A549 (cell line): Measurements from ENCODE around the gene TNS3. TPM values are rescaled to one million over a fixed set of nuclear protein-coding genes. Genes with fewer than 3 reads are reported as not detected.

ENCODE experiments used
- ATAC-seq, 2 experiments: fragments of 200-7000 bp in 1 of 2; fragments of >200 bp in 1 of 2; cut with Nextera tagmentation in 1 of 2; cut with Tn5 transposase in 1 of 2; 3 replicates each; pipeline versions ENCODE4 v1.8.0 to v1.9.1; 2018 to 2020; ENCODE audit warnings: mild to moderate bottlenecking in 1 of 2, moderate library complexity in 1 of 2
- CTCF ChIA-PET: fragments of 300-600 bp; sonication (Branson Sonifier 250); formaldehyde crosslinking; extraction: SDS; loops from one replicate; lab custom pipeline; 2021; ENCODE audit warnings: antibody characterized with exemption, inconsistent platforms; lab: Yijun Ruan, JAX
- POLR2A ChIA-PET: fragments of 350-600 bp; formaldehyde crosslinking; extraction: SDS; loops from one replicate; lab custom pipeline; 2021; ENCODE audit warnings: antibody characterized with exemption, inconsistent platforms; lab: Yijun Ruan, JAX
- DNase-seq, 2 experiments: peaks; one replicate each; pipeline versions ENCODE4 v3.0.0 to v3.0.0-alpha.2; 2011 to 2016; ENCODE audit warnings: low read depth in 1 of 2, low spot score in 1 of 2
- FAIRE-seq: peaks from 2 replicates; lab custom pipeline; 2011; peaks lifted over from hg19 to GRCh38; lab: Jason Lieb, UNC
- H3K27ac ChIP-seq, 2 experiments: fragments of >200 bp; sonication (Bioruptor Twin); formaldehyde crosslinking; 3 replicates each; pipeline ENCODE4 v1.5.1; 2016 to 2017
- H3K4me1 ChIP-seq: fragments of >200 bp; sonication (Bioruptor Twin); formaldehyde crosslinking; 3 replicates; pipeline ENCODE4 v1.6.1; 2016
- H3K4me2 ChIP-seq: fragments of >200 bp; sonication (Bioruptor Twin); formaldehyde crosslinking; 3 replicates; pipeline ENCODE4 v1.6.1; 2016
- H3K4me3 ChIP-seq: fragments of >200 bp; sonication (Bioruptor Twin); formaldehyde crosslinking; 3 replicates; pipeline ENCODE4 v1.5.1; 2016
- H3K9me3 ChIP-seq: fragments of >200 bp; sonication (Bioruptor Twin); formaldehyde crosslinking; 3 replicates; pipeline ENCODE4 v1.6.1; 2016
- BHLHE40 ChIP-seq: IDR thresholded peaks from 2 replicates; pipeline ENCODE4 v1.6.1; 2012; ENCODE audit warnings: low read depth, low read length, inconsistent platforms
- CBX8 ChIP-seq: fragments of 200-600 bp; sonication (generic); IDR thresholded peaks from 2 replicates; pipeline ENCODE4 v1.6.1; 2016
- CHD4 ChIP-seq: fragments of 200-600 bp; sonication (generic); IDR thresholded peaks from 2 replicates; pipeline ENCODE4 v1.6.1; 2016; ENCODE audit warnings: antibody characterized with exemption, mild to moderate bottlenecking, borderline replicate concordance
- HEYL ChIP-seq: fragments of 250-450 bp; sonication (Bioruptor Pico); IDR thresholded peaks from 2 replicates; pipeline ENCODE4 v1.8.0; 2021; ENCODE audit warnings: mild to moderate bottlenecking, moderate library complexity
- HOXA7 ChIP-seq: fragments of 250-450 bp; sonication (Bioruptor Pico); IDR thresholded peaks from 2 replicates; pipeline ENCODE4 v1.5.0; 2020; ENCODE audit warnings: mild to moderate bottlenecking, moderate library complexity
- KDM1A ChIP-seq: fragments of 200-600 bp; sonication (generic); IDR thresholded peaks from 2 replicates; pipeline ENCODE4 v1.6.1; 2016; ENCODE audit warnings: low read depth, mild to moderate bottlenecking
- MYC ChIP-seq: IDR thresholded peaks from 2 replicates; pipeline ENCODE4 v1.6.1; 2012; ENCODE audit warnings: mild to moderate bottlenecking, inconsistent platforms, low read length, improper control_type of control experiment, borderline replicate concordance
- NFE2L2 ChIP-seq: fragments of 150-350 bp; conservative IDR thresholded peaks from 2 replicates; pipeline ENCODE4 v1.6.1; 2014; ENCODE audit warnings: low read length
- PHF8 ChIP-seq: fragments of 200-600 bp; sonication (generic); IDR thresholded peaks from 2 replicates; pipeline ENCODE4 v1.6.1; 2016; ENCODE audit warnings: low read depth, mild to moderate bottlenecking, antibody characterized with exemption, moderate library complexity, borderline replicate concordance
- RAD21 ChIP-seq, 2 experiments: fragments of >200 bp in 1 of 2; sonication (Bioruptor Twin) in 1 of 2; formaldehyde crosslinking in 1 of 2; IDR thresholded peaks in 1 of 2; conservative IDR thresholded peaks in 1 of 2; 2 replicates in 1 of 2; 3 replicates in 1 of 2; pipeline ENCODE4 v1.6.1; 2012 to 2018; ENCODE audit warnings: inconsistent platforms in 1 of 2
- RNF2 ChIP-seq: fragments of 200-600 bp; sonication (generic); IDR thresholded peaks from 2 replicates; pipeline ENCODE4 v1.6.1; 2016; ENCODE audit warnings: low read depth, mild to moderate bottlenecking, antibody characterized with exemption, moderate library complexity, borderline replicate concordance
- TFCP2L1 ChIP-seq: fragments of 250-450 bp; sonication (Bioruptor Pico); IDR thresholded peaks from 2 replicates; pipeline ENCODE4 v1.5.0; 2021; ENCODE audit warnings: mild to moderate bottlenecking
- WGBS: methylation state at CpG from one replicate; pipeline ENCODE4 v1.1.6; 2017; ENCODE audit errors: missing lambda C conversion rate; 5-methylcytosine and 5-hydroxymethylcytosine counted together
- polyA plus RNA-seq, 4 experiments: library from polyadenylated mRNA; depleted of rRNA in 3 of 4; stranded (reverse); fragments of >200 nt; fragmentation: RNase III in 1 of 4; extraction: RNeasy Plus Mini Kit Qiagen cat#74134 plus additional on column Dnase treatment in 1 of 4; gene quantifications; 2 replicates in 3 of 4; 3 replicates in 1 of 4; pipeline ENCODE4 v1.2.3, GENCODE V29; 2011 to 2017
- TF ChIP-seq, protein P1 (sequence below): IDR thresholded peaks from 2 replicates; pipeline ENCODE4 v1.6.1; 2012
- TF ChIP-seq, protein P2 (sequence below): fragments of 200-600 bp; sonication (generic); IDR thresholded peaks from 2 replicates; pipeline ENCODE4 v1.6.1; 2016; ENCODE audit warnings: antibody characterized with exemption, mild to moderate bottlenecking, moderate library complexity
- TF ChIP-seq, protein P3 (sequence below): IDR thresholded peaks from 2 replicates; pipeline ENCODE4 v1.6.1; 2012; ENCODE audit warnings: low read depth, borderline replicate concordance

TNS3 gene
- polyA plus RNA-seq, 2 of the 4 experiments (the other 2 are of a cell fraction), result 107 to 134 TPM

DNA sequence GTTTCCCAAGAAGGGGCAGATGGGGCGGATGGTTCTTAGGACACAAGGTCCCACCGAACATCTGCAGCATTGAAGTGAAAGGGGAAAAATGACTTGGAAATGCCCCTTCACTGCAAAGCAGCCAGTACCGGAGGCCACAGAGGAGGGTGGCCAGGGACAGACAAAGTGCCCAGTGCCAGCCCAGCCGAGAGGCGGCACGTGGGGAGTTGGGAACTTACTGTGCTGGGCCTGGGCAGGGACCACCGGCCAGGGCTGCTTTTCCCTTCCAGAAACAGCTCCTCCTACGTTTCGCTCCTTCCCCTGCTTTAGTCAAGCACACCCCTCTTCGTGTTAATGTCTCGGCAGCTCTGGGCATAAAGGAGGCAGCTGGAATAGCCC is 129.2 kb downstream of the TNS3 start (continued):
- TF ChIP-seq CHD4 (no peak), HOXA7 (CRISPR knock-in tag) (no peak), BHLHE40 (no peak), HEYL (no peak)
- TF ChIP-seq, protein P1, sequence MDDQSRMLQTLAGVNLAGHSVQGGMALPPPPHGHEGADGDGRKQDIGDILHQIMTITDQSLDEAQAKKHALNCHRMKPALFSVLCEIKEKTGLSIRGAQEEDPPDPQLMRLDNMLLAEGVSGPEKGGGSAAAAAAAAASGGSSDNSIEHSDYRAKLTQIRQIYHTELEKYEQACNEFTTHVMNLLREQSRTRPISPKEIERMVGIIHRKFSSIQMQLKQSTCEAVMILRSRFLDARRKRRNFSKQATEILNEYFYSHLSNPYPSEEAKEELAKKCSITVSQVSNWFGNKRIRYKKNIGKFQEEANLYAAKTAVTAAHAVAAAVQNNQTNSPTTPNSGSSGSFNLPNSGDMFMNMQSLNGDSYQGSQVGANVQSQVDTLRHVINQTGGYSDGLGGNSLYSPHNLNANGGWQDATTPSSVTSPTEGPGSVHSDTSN, result no peak
- TF ChIP-seq, protein P2, sequence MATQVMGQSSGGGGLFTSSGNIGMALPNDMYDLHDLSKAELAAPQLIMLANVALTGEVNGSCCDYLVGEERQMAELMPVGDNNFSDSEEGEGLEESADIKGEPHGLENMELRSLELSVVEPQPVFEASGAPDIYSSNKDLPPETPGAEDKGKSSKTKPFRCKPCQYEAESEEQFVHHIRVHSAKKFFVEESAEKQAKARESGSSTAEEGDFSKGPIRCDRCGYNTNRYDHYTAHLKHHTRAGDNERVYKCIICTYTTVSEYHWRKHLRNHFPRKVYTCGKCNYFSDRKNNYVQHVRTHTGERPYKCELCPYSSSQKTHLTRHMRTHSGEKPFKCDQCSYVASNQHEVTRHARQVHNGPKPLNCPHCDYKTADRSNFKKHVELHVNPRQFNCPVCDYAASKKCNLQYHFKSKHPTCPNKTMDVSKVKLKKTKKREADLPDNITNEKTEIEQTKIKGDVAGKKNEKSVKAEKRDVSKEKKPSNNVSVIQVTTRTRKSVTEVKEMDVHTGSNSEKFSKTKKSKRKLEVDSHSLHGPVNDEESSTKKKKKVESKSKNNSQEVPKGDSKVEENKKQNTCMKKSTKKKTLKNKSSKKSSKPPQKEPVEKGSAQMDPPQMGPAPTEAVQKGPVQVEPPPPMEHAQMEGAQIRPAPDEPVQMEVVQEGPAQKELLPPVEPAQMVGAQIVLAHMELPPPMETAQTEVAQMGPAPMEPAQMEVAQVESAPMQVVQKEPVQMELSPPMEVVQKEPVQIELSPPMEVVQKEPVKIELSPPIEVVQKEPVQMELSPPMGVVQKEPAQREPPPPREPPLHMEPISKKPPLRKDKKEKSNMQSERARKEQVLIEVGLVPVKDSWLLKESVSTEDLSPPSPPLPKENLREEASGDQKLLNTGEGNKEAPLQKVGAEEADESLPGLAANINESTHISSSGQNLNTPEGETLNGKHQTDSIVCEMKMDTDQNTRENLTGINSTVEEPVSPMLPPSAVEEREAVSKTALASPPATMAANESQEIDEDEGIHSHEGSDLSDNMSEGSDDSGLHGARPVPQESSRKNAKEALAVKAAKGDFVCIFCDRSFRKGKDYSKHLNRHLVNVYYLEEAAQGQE, result no peak

DNA sequence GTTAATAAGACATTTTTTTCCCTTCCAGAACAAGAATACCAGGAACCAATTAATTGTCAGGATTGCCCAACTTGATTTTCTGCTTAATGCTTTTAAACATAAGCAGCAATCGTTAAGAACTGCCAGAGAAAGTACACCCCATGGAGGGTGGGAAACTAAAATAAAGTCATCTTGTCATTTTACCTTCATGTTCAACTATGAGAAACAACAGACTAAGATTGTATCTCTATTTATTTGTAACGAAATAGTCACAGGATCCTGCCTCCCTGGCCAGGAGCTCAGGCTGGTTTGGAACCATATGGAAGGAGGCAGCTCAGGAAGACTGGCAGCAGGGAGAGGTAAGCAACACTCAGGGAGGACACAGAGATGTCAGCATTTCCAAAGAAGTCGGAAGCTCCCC is 129.6 kb downstream of the TNS3 start:
- CTCF ChIA-PET, result interaction anchor here (1.4 to 2.7 kb wide), 5 partner anchors 9 to 186 kb away, joined by 3 to 15 read pairs (median 8); no protein-coding TSS in a partner anchor
- POLR2A ChIA-PET, result no interaction called here
- TF ChIP-seq NFE2L2 (no peak), PHF8 (no peak), HOXA7 (CRISPR knock-in tag) (no peak), RNF2 (no peak), MYC (no peak)
- TF ChIP-seq, all 56 proteins: peak for 0
- Histone ChIP-seq H3K9me3 (no peaks in the 10 kb centered on the region), H3K27ac (peak overlapping the region; percentile 54 to 76; a peak in 4 of 6 replicates), H3K4me1 (peaks cover 88% of the 10 kb centered on the region), H3K4me3 (no peak overlapping the region), H3K4me2 (no peak overlapping the region)
- FAIRE-seq (no peak), ATAC-seq (no peak), DNase-seq (no peak)
- WGBS, result 73% methylated on average over 3 of the region's 3 CpGs

DNA sequence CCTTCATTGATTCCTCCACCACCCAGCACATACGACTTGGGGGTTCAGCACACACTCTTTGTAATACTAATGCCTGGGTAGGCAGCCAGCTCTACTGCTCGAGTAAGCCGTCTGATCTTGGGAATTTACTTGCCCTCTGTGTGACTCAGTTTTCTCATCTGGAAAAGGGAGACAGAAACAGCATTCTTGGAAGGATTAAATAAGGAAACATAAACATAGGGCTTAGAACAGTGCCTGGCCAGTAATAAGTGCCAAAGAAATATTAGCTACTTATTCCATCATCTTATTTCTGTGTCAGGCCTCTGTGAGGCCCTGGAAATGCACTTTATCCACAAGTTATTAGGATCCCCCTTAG is 130.1 kb downstream of the TNS3 start:
- H3K4me3 ChIP-seq, result no peak overlapping the region
- 47% methylated on average over 3 of the region's 3 CpGs for WGBS

DNA sequence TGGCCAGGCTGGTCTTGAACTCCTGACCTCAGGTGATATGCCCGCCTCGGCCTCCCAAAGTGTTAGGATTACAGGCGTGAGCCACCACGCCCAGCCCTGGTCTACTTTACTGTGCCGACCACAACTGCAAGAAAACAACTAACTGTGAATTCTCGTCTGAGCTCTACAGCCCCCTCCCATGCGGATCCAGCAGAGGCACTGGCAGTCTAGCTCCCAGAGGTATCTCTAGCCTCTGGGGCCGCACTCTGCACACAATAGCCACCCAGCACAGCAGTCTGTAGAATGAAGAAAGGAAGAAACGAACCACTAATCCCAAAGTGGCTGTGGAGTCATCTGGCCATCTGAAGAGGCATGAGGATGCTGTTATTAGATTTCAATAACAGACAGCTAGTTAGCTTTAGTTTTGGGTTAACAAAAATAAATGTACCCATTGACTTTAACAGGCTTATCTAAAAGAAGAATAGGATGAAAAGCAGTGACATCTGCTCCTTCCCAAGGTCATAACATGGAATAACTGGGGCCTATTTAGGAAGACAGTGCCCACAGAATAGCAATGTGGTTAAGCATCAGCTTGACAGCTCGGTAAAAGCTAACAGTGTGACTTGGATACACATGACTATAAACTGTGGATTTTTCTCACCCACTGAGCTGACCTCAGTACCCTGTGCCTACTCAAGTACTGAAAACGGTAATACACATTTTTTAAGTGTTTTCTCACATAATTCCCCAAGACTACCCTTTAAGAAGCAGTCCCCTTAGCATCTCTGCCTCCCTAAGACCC is 131.9 kb downstream of the TNS3 start:
- WGBS, result 83% methylated on average over 10 of the region's 11 CpGs
- TF ChIP-seq CBX8, result no peak
- Histone ChIP-seq H3K4me2 (no peak overlapping the region), H3K9me3 (no peaks in the 10 kb centered on the region), H3K27ac (peak overlapping the region in 1 of 2 experiments; percentile 40; a peak in 3 of 6 replicates), H3K4me3 (no peak overlapping the region), H3K4me1 (peaks cover 91% of the 10 kb centered on the region)
- DNase-seq (no peak), ATAC-seq (no peak), FAIRE-seq (no peak)
- POLR2A ChIA-PET, result no interaction called here
- CTCF ChIA-PET, result interaction anchor here (0.7 kb wide), 1 partner anchor 16 kb away, joined by 3 read pairs; no protein-coding TSS in a partner anchor

More for the DNA sequence above, 130.1 kb downstream of the TNS3 start:
- no peak for DNase-seq
- H3K4me1 ChIP-seq, result peaks cover 90% of the 10 kb centered on the region
- peak overlapping the region; percentile 54 to 76; a peak in 2 of 6 replicates for H3K27ac ChIP-seq
- CTCF ChIA-PET, result interaction anchor here (0.5 to 2.7 kb wide), 6 partner anchors 8 to 203 kb away, joined by 3 to 15 read pairs (median 6); no protein-coding TSS in a partner anchor
- no peak for ATAC-seq
- FAIRE-seq, result no peak
- TF ChIP-seq RAD21 (conservative IDR thresholded peaks at IDR 0.05 in 1 of 2, IDR thresholded peaks at IDR 0.05 in 1 of 2), result no peak
- TF ChIP-seq, protein P3, sequence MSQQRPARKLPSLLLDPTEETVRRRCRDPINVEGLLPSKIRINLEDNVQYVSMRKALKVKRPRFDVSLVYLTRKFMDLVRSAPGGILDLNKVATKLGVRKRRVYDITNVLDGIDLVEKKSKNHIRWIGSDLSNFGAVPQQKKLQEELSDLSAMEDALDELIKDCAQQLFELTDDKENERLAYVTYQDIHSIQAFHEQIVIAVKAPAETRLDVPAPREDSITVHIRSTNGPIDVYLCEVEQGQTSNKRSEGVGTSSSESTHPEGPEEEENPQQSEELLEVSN, result no peak
- no peak for TF ChIP-seq TFCP2L1
- TF ChIP-seq KDM1A, result peak; percentile 24; the same call in 1 of the 2 replicates
- H3K4me2 ChIP-seq, result no peak overlapping the region
- POLR2A ChIA-PET, result no interaction called here
- no peaks in the 10 kb centered on the region for H3K9me3 ChIP-seq
